GM21423 (cell line): ENCODE measurements around the gene MIAT.

ENCODE experiments used
- ATAC-seq: cut with Tn5 transposase; IDR thresholded peaks from one replicate; pipeline ENCODE4 v1.9.1; 2021; ENCODE audit warnings: mild to moderate bottlenecking, moderate library complexity; ENCODE audit not compliant: unreplicated experiment

The MIAT gene

DNA sequence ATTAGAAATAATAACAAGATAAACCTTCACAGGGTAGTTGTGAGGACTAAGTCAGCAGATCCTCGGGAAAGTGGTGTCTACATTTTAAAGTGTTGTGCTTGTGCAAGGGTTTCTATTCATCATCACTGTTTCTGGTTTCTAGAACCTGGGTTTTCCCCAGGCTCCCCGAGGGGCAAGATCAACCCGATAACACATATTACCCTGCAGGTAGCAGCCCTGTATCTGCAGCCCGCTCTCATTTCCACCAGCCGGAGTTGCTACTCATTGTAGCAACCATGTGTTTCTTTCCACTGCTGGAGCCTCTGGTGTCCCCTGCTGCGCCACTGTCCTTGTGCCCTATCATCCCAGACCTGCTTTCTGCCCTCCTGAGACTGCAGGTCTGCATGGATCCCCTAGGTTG is 67.0 kb downstream of the MIAT start:
- no peak for ATAC-seq

DNA sequence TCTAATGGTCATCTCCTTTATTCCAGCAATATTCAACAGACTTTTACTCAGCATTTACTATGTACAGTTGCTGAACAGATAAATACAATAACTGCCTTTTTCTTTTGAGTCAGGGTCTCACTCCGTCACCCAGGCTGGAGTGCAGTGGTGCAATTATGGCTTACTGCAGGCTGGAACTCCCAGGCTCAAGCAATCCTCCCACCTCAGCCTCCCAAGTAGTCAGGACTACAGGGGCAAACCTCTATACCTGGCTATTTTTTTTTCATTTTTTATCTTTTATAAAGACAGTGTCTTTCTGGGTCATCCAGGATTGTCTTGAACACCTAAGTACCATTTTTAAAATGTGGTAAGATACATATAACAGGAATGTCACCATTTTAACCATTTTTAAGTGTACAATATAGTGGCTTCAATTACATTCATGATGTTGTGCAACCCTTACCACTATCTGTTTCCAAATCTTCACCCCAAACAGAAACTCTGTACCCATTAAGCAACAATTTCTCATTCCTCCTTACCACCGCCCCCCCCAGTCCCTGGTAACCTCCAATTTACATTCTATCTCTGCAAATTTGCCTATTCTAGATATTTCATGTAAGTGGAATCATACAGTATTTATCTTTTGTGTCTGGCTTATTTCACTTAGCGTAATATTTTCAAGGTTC is 67.8 kb downstream of the MIAT start:
- ATAC-seq: no peak
